Effector memory CD4-positive, alpha-beta T cell (primary cell): ENCODE results near the gene ABCA12.

ENCODE experiments used
- DNase-seq, 3 donors: peaks; one replicate each; pipeline ENCODE4 v3.0.0-alpha.2; 2020
- H3K27ac ChIP-seq: 2 replicates; pipeline ENCODE4 v1.7.0; 2013; ENCODE audit warnings: mild to moderate bottlenecking, low read length, moderate library complexity; ENCODE audit not compliant: insufficient read depth, poor library complexity, severe bottlenecking
- H3K27me3 ChIP-seq: replicated peaks from 2 replicates; pipeline ENCODE4 v1.7.0; 2013; ENCODE audit warnings: mild to moderate bottlenecking, low read length; ENCODE audit not compliant: insufficient read depth, control insufficient read depth, poor library complexity, severe bottlenecking
- H3K36me3 ChIP-seq: 2 replicates; pipeline ENCODE4 v1.7.0; 2013; ENCODE audit warnings: mild to moderate bottlenecking, low read length, moderate library complexity; ENCODE audit not compliant: control insufficient read depth, insufficient read depth
- H3K4me1 ChIP-seq: 2 replicates; pipeline ENCODE4 v1.7.0; 2013; ENCODE audit warnings: low read length, mild to moderate bottlenecking; ENCODE audit not compliant: control insufficient read depth, insufficient read depth, poor library complexity, severe bottlenecking
- H3K4me3 ChIP-seq: 2 replicates; pipeline ENCODE4 v1.7.0; 2013; ENCODE audit warnings: low read length, low read depth, mild to moderate bottlenecking; ENCODE audit not compliant: insufficient read depth, poor library complexity, severe bottlenecking
- H3K9me3 ChIP-seq: 2 replicates; pipeline ENCODE4 v1.7.0; 2013; ENCODE audit warnings: mild to moderate bottlenecking, low read length, moderate library complexity; ENCODE audit not compliant: control insufficient read depth

ABCA12 gene

GRCh38 chr2:215022910-215023309, 115.5 kb downstream of the ABCA12 start:
- Histone ChIP-seq H3K27me3 (no peaks in the 10 kb centered on the region), H3K36me3 (no peaks in the 10 kb centered on the region), H3K4me1 (no peaks in the 10 kb centered on the region), H3K4me3 (no peak overlapping the region), H3K27ac (no peak overlapping the region), H3K9me3 (no peaks in the 10 kb centered on the region)
- DNase-seq: no peak

DNA sequence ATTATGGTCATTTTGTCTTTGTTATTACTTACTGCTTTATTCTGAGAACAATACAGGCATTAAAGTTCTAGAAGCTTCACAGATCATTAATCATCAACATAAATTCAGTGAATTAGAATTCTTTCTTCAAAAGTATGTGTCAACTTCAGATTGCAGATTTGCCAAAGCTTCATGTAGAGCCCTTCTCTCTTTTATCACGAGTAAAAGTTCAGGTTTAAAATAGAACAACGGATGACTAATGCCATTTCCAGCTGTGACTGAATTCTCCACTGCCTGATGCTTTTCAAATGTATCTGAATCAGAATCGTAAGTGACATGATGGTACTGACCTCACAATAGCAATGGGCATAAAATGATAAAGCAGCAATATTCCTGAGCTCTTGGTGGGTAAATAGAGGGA, 116.0 kb downstream of the ABCA12 start:
- Histone ChIP-seq H3K4me1 (no peaks in the 10 kb centered on the region), H3K36me3 (no peaks in the 10 kb centered on the region), H3K27me3 (no peaks in the 10 kb centered on the region), H3K4me3 (no peak overlapping the region), H3K27ac (no peak overlapping the region), H3K9me3 (no peaks in the 10 kb centered on the region)
- no peak for DNase-seq

DNA sequence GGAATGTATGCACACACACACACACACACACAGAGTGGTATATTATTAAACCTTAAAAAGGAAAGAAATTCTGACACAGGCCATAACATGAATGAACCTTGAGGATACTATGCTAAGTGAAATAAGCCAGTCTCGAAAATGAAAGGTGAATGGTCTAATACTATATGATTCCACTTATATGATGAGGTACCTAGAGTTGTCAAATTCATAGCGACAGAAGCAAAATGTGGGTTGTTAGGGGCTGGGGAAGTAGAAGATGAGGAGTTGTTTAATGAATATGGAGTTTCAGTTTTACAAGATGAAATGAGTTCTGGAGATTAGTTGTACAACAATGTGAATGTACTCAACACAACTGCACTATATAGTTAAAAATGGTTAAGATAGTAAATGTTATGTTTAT, 118.1 kb downstream of the ABCA12 start:
- no peak overlapping the region for H3K4me3 ChIP-seq
- no peak for DNase-seq
- H3K4me1 ChIP-seq: no peaks in the 10 kb centered on the region
- no peaks in the 10 kb centered on the region for H3K9me3 ChIP-seq
- no peaks in the 10 kb centered on the region for H3K36me3 ChIP-seq
- no peaks in the 10 kb centered on the region for H3K27me3 ChIP-seq
- no peak overlapping the region for H3K27ac ChIP-seq

DNA sequence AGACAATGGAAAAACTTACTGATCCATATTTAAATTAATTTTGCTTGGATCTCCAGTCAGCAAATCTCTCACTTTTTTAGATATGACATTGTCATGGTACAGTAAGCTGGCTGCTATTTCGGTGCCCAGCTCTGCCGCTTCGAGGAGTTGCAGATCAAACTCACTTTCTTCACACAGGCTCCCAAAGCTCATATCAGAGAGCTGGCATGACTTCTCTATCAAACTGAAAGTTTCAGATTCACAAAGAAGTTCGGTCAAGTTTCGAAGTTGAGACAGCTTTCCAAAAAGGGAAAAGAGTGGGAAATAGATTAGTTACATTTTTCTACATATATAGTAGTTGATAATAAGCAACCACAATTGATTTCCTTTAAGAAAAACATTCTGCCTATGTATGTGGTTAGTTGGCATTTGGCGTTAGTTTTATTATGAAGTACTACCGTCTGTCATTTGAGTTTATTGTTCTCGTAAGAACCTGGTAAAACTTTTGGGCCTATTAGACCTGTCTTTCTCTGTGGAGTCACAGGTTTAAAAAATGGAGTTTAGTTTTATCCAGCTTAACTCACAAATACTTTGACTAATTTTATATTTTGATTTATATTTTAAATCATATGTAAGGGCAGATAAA, 118.8 kb downstream of the ABCA12 start:
- Histone ChIP-seq H3K27me3 (no peaks in the 10 kb centered on the region), H3K36me3 (no peaks in the 10 kb centered on the region), H3K4me3 (no peak overlapping the region), H3K4me1 (no peaks in the 10 kb centered on the region), H3K9me3 (no peaks in the 10 kb centered on the region), H3K27ac (no peak overlapping the region)
- DNase-seq: no peak

DNA sequence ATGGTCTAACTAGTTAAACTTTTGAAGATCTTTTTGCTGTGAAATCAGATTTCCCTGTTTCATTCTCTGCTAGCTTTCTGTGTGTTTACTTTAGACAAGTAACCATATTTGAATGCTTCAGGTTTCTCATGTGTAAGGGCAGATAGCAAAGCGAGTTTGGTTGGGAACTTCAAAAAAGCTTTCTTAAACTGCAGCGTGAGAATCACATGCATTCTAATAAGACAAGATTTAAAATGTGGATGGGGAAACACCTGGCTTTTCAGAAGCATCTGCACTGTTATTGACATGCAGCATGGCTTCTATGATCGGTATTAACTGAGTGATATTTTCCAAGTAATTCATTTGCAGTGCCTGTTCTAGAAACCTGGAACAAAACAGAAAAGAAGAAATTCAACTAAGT, 119.3 kb downstream of the ABCA12 start:
- no peak for DNase-seq
- Histone ChIP-seq H3K27me3 (no peaks in the 10 kb centered on the region), H3K36me3 (no peaks in the 10 kb centered on the region), H3K4me1 (no peaks in the 10 kb centered on the region), H3K4me3 (no peak overlapping the region), H3K9me3 (no peaks in the 10 kb centered on the region), H3K27ac (no peak overlapping the region)

GRCh38 chr2:215015421-215015820, 123.0 kb downstream of the ABCA12 start:
- Histone ChIP-seq H3K27ac (no peak overlapping the region), H3K9me3 (no peaks in the 10 kb centered on the region), H3K4me1 (no peaks in the 10 kb centered on the region), H3K4me3 (no peak overlapping the region), H3K36me3 (no peaks in the 10 kb centered on the region), H3K27me3 (no peaks in the 10 kb centered on the region)
- no peak for DNase-seq

- Histone ChIP-seq H3K36me3 (no peaks in the 10 kb centered on the region), H3K4me1 (no peaks in the 10 kb centered on the region), H3K9me3 (no peaks in the 10 kb centered on the region), H3K27ac (no peak overlapping the region), H3K4me3 (no peak overlapping the region), H3K27me3 (no peaks in the 10 kb centered on the region)
- no peak for DNase-seq
Observed at GRCh38 chr2:215010390-215010789, 128.0 kb downstream of the ABCA12 start.

GRCh38 chr2:215003001-215003400, 135.4 kb downstream of the ABCA12 start:
- H3K9me3 ChIP-seq: no peaks in the 10 kb centered on the region
- no peaks in the 10 kb centered on the region for H3K36me3 ChIP-seq
- H3K27ac ChIP-seq: no peak overlapping the region

GRCh38 chr2:215002500-215002899, 135.9 kb downstream of the ABCA12 start:
- no peak overlapping the region for H3K4me3 ChIP-seq
- DNase-seq: no peak
- no peaks in the 10 kb centered on the region for H3K27me3 ChIP-seq
- no peak overlapping the region for H3K27ac ChIP-seq
- H3K36me3 ChIP-seq: no peaks in the 10 kb centered on the region
- no peaks in the 10 kb centered on the region for H3K9me3 ChIP-seq
- H3K4me1 ChIP-seq: no peaks in the 10 kb centered on the region

More at GRCh38 chr2:215003001-215003400, 135.4 kb downstream of the ABCA12 start:
- DNase-seq: no peak
- H3K4me1 ChIP-seq: no peaks in the 10 kb centered on the region
- H3K4me3 ChIP-seq: no peak overlapping the region
- no peaks in the 10 kb centered on the region for H3K27me3 ChIP-seq

DNA sequence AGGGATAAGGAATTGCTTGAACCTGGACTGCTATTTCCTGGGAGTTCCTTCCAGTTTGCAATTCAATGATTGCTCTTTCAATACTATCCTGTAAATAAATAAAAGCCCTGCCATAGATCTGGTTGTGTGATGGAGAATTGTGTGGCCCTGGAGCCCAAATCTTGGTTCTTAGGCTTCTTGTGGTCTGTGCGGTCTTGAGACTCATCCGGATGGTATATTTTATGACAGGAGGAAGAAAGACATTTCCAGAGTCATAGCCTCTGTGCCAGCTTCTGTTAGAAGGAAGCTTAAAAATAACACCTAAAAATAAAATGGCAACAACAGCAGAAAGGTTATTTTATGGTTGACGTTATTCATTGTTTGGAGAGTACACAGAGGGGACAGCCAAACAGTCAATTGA, 137.7 kb downstream of the ABCA12 start:
- Histone ChIP-seq H3K9me3 (no peaks in the 10 kb centered on the region), H3K36me3 (no peaks in the 10 kb centered on the region), H3K4me3 (no peak overlapping the region), H3K27me3 (no peaks in the 10 kb centered on the region), H3K4me1 (no peaks in the 10 kb centered on the region), H3K27ac (no peak overlapping the region)
- no peak for DNase-seq
